AG08396 (cell line): ENCODE results near the gene ZBTB17.
"Not testable (repeated sequence)": the region's sequence is repeated elsewhere in the genome, so short reads cannot be mapped to it uniquely, and the experiment has no call there.

Experiments used
- DNase-seq: peaks from one replicate; pipeline ENCODE4 v3.0.0; 2012; ENCODE audit warnings: low spot score, mixed read lengths

Gene ZBTB17

DNA sequence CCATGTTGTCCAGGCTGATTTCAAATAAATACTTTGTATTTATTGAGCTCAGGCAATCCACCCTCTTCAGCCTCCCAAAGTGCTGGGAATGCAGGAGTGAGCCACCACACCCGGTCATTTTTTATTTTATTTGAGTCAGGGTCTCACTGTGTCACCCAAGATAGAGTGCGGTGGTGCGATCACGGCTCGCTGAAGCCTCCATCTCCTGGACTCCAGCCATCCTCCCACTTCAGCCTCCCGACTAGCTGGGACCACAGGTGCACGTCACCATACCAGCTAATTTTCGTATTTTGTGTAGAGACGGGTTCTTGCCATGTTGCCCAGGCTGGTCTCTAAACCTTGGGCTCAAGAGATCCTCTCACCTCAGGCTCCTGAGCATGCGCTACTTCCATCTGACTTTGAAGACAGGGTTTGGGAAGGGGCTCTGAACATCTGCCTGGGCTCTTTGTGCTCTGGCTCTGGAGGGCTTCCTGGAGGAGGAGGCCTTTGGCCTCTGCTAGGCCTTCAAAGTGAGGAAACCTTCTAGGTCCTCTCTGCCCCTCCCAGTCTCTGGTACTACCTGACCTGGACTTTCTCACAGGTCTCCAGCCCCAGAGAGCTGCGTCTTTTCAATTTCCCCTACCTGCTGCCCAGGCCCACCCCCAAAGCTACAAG, 36.2 kb upstream of the ZBTB17 start:
- no peak for DNase-seq

- DNase-seq = no peak
Measured at GRCh38 chr1:16010837-16011236, 34.9 kb upstream of the ZBTB17 start.

DNA sequence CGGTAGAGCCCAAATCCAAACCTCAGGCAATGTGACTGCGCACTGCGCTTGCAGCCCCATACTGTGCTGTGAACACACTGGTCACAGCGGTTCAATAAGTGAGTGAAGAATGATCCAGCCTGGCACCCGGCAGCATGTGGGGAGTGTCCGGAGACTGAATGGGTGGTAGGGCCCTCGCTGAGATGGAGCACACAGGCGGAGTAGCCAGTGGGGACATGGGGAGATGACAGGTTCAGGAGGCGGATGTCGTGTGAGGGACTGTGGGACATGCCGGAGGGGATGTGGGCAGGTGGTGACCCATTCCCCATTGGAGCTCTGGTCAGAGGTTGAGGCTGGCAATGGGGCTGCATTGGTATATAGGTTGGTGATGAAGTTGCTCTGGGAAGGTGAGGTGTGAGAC, 33.8 kb upstream of the ZBTB17 start:
- no peak for DNase-seq

GRCh38 chr1:16009030-16009460, 33.1 kb upstream of the ZBTB17 start:
- peak; percentile 83 for DNase-seq

- no peak for DNase-seq
Measured at GRCh38 chr1:16007671-16008341, 31.9 kb upstream of the ZBTB17 start.

DNA sequence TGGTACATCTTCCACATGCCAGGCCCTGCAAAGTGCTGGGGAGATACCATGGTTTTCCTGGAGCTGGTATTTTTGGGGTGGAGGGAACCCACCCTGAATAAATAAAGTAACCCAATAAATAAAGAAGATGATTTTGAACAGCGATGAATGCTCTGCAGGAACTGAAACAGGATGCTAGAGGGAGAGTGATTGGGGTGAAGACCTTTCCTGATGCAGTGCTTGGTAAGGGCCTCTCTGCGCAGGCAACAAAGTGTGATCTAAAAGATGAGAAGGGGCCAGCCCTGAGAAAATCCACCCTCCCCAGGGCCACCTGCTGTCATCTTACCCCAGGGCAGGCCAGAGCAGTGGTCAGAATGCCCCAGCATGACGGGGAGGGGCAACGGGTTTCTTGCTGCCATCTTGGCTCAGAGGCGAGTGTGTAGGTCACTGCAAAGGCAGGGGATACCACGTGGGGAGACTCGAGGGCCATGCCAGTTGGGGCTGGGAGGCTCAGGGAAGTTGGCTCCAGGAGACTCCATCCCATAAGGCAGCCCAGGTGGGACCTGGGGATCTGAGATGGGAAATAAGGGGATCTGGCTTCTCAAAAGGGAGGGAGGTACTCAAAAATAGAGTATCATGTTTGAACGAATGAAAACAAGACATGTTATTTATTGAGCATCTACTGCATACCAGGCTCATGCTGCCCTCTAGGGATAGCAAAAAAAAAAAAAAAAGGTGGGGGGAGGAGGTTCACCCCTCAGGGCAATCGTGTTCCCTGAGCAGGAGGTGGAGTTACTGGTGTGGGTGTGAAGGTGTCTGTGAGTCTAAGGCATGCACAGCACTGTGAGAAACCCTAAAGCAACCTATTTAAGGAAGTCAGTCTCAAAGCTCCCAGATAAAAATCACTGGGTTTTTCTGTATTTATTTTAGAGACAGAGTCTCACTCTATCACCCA, 30.9 kb upstream of the ZBTB17 start:
- no peak for DNase-seq

DNA sequence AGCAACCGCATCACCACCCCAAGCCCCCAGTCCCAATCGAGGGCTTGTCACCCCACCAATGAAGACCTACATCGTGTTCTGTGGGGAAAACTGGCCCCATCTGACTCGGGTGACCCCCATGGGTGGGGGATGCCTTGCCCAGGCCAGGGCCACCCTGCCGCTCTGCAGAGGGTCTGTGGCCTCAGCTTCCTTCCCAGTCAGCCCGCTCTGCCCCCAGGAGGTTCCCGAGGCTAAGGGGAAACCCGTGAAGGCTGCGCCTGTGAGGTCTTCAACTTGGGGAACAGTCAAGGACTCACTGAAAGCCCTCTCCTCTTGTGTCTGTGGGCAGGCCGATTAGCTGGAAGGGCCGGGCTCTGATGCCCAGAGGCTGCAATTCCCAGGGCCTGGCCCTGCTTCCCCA, 30.1 kb upstream of the ZBTB17 start:
- DNase-seq = no peak

DNA sequence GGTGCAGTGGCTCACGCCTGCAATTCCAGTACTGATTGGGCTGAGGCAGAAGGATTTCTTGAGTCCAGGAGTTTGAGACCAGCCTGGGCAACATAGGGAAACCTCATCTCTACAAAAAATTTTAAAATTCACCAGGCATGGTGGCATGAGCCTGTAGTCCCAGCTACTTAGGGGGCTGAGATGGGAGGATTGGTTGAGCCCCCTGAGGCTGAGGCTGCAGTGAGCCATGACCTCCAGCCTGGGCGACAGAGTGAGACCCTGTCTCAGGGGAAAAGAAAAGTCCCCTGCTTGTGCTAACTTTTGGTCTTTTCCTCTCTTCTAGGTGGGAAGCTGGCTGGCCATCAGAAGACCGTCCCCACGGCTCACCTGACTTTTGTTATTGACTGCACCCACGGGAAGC, 29.7 kb upstream of the ZBTB17 start:
- DNase-seq = no peak

DNA sequence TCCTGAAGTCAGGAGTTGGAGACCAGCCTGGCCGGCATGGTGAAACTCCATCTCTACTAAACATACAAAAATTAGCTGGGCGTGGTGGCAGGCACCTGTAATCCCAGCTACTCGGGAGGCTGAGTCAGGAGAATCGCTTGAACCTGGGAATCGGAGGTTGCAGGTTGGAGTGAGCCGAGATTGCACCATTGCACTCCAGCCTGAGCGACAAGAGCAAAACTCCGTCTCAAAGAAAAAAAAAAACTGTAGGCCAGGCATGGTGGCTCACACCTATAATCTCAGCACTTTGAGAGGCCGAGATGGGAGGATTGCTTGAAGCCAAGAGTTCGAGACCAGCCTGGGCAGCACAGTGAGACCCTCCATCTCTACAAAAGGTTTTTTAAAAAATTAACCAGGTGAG, 25.4 kb upstream of the ZBTB17 start:
- not testable (repeated sequence) for DNase-seq

GRCh38 chr1:15998929-15999328, 23.0 kb upstream of the ZBTB17 start:
- no peak for DNase-seq

DNA sequence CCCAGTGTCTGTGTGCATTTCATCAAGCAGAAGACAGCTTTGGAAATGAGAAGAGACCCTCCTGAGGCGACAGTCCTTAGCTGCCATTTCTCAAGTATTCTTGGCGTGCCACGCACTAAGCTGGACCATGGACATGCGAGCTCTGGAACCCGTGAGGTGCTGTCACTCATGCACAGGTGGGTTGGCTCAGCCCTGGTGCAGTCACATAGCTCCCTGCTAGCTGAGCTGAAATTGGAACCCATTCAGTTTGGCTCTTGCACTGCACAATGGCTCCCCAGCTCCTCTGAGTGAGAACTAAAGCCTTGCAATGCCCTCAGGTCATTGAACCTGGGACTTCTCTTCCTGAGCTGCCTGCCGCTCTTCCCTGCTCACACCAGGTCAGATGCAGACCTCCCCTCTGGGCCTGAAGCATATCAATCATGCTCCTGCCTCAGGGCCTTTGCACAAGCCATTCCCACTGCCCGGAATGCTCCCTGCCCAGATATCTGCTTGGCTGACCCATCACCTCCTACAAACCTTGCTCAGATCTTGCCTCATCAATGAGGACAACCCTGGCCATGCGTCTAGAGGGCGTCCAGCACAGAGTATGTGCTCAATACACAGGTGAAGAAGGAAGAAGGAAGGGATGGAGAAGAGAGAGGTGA, 21.9 kb upstream of the ZBTB17 start:
- DNase-seq = no peak

DNA sequence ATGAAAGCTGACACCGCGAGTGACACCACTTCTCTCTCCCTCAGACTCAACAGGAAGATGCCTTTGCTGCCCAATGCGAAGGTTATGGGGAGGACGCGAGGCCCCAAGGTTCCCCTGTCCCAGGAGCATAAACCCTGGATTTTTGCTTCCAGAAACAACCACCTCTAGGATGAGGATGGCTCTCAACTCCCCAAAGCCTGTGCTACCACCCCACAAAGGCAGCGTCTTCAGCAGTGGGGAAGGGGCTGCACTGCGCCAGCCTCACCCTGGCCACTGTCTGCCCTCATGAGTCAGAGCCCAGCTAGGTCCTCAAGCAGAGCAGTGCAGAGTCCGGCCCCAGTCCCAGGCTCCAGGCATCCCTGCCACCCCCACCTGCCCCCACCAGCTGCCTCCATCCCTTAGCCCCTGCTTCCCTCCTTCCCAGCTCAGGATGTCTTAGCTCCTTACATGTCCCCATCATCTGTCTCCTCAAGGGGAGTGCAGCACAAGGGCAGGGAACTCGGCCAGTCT, 21.2 kb upstream of the ZBTB17 start:
- DNase-seq = no peak

DNA sequence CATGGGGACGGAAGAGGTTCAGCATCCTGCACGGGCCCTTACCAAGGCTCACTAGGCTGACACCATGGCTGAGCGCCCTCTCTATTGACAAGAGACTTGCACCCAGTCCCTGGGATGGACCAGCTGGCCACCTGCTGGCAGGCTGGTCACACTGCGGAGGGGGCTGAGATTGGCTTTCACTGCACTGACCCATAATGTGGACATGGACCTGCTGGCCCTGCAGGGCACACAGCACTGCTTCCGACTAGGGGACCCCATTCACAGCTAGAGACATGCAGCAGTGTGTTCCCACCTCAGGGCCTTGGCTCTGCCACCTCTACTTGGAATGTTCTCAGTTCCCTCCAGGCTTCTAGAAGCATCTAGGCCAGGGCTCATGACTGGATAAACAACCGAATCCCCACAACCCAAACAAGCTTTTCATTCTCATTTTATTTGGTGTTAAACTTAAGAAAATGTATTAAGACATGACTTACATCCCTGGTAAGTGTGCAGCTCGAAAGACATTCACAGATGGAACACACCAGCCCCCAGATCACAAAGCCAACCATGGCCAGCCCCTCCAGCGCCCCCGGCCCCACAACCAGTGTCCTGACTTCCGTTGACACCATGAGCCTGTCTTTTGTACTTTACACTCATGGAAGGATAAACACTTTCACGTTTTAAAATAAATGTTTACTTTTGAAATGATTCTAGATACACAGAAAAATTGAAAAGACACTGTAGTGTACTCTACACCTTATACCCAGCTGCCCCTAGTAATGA, 18.9 kb upstream of the ZBTB17 start:
- DNase-seq = peak; percentile 77

- no peak for DNase-seq
Measured at GRCh38 chr1:15994081-15994480, 18.2 kb upstream of the ZBTB17 start.

GRCh38 chr1:15993666-15994065, 17.8 kb upstream of the ZBTB17 start:
- no peak for DNase-seq

GRCh38 chr1:15992582-15993500, 16.9 kb upstream of the ZBTB17 start:
- no peak for DNase-seq

- no peak for DNase-seq
Measured at GRCh38 chr1:15992187-15992553, 16.3 kb upstream of the ZBTB17 start.

DNA sequence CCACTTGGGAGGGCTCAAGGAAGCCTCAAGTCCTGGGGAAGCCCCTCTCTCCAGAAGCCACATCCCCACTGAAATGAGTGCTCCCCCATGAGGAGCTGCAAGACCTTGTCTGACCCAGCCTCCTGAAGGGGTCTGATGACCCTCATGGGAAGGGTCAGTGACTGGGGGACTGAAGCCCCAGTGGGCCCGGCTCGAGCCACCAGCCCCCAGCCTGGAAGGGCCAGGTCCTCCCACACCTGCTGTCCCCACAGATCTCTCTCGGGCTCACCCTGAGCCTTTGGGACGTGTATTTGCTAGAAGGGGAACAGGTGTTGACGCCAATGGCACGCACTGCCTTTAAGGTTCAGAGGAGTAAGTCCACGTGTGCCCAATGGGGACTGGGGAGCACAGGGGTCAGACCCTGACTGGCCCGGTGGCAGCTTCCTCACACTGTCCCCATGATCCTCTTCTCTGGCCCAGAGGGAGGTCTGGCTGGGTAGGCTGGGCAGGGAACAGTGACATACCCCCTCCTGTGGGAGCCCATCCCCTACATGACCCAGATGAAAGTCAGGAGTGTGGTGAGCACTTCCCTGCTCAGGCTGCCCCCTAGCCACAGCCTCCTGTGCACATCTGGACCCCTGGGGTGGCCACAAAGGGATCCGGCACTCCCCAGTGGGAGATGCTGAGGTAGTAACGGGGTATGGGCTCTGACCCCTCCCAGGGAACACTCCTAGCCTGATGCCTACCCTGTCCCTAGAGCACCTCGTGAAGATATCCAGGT, 15.7 kb upstream of the ZBTB17 start:
- DNase-seq = no peak

GRCh38 chr1:15989776-15990175, 13.9 kb upstream of the ZBTB17 start:
- DNase-seq = no peak
